SU-DHL-6 (cell line): ENCODE measurements around the gene IFNAR2.

Experiments used
- CTCF ChIP-seq: fragments of 200-600 bp; sonication (generic); IDR thresholded peaks from one replicate; pipeline ENCODE4 v1.5.1; 2017; ENCODE audit warnings: antibody characterized with exemption, mild to moderate bottlenecking, low read length, moderate library complexity; ENCODE audit not compliant: insufficient read depth, poor library complexity, severe bottlenecking
- EZH2phosphoT487 ChIP-seq: fragments of 200-600 bp; sonication (generic), shearing (Covaris generic); conservative IDR thresholded peaks from 2 replicates; pipeline ENCODE4 v1.6.1; 2018; ENCODE audit warnings: mild to moderate bottlenecking, antibody characterized with exemption, low read length, moderate library complexity, mixed read lengths

DNA sequence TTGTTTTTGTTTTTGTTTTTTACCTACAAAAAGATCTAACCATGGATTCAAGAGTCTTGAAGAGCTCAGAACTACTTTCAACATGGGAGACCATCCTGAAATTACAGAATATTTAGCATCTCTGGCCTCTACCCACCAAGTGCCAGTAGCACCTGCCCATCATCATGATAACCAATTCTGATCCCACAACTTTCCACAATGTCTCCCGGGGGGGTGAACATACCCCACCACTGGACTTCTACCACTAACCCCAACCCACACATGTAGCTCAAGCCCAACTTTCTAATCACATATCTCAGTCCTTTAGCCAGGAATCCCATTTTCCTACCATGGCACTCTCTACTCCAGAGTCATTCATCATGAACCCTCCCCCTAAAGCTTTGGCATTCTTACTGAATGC is 15.7 kb upstream of the IFNAR2 start:
- TF ChIP-seq CTCF (no peak), EZH2phosphoT487 (no peak)
